ENCODE measurements around the gene RNF112.

DNA sequence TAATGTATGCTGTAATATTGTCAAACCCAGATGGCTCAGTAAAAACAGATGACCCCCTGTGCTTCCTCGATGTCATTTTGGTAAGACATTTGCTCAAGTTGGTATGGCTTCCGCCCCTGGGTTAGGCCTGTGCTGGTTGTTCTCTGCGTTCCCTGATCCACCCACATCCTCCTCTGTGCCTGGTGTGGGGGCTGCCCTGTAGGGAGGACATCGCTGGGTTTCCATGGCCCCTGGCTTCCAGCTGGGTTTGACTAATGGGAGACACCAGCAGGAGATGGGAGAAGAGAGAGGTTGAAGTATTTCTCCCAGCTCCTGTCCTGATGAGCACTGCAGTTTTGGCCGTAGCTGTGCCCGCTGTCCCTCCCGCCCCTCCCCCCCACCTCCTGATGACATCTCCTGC is 19.6 kb upstream of the RNF112 start:
- TF ChIP-seq SUZ12 (IDR thresholded peaks at IDR 0.05; ENCODE audit: extremely low read depth, insufficient read depth, insufficient read length) = no peak
- TF ChIP-seq ZNF274 (IDR thresholded peaks at IDR 0.05; ENCODE audit: low read depth, low read length) = no peak
- no peak for TF ChIP-seq YY1 (IDR thresholded peaks at IDR 0.05; ENCODE audit: insufficient read depth, insufficient read length)
